ENCODE results near the gene SVOPL.

The SVOPL gene

GRCh38 chr7:138602451-138602850, 98.7 kb downstream of the SVOPL start:
- DNase-seq: no peak

GRCh38 chr7:138595454-138595853, 105.7 kb downstream of the SVOPL start:
- no peak for DNase-seq

DNA sequence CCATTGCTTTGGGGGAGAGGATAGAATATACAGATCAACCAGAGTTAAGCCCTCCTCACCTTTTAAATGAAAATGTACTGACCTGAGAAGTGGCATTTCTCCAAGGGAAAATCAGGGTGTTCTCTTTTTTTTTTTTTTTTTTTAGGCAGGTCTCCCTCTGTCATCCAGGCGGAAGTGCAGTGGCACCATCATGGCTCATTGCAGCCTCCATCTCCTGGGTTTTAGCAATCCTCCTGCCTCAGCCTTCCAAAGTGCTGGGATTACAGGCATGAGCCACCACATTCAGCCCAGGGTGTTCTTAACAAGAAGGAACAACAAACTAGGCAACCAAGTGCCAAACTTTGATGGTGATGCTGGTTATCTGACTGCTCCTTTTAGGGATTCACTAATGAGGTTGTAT, 111.0 kb downstream of the SVOPL start:
- no peak for DNase-seq

DNA sequence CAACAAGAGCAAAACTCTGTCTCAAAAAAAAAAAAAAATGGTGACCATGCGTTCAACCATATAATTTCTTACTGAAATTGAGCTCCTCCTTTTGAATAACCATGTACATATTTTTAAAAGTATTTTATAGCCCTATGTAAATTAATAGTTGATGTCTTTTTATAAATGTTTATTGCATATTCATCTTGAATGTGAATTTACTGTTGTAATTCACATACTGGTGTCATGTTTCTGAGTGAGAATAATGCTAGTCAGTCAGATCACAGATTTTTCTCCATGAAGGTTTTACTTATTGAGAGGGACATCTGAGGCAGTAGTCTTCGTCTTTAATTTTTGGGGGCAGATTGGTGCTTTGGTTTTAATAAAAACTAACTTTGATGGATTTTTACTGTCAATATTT, 112.2 kb downstream of the SVOPL start:
- no peak for DNase-seq

DNA sequence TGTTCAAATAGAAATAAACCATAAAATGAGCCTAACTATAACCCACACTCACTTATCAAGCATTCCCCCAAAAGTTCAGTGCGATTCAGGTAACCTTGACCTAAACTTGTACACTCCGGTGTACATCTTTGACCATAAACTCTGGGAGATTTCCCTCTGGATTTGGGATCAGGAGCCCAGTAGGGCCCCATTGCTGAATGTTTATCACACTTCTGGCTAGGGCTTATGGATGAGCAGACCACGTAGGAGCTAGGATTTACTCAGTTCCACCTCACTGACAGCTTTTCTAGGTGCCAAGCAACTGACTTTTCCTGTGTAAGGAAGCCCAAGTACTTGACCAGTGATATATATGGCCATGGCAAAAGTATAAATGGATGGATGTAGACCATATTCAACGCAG, 113.7 kb downstream of the SVOPL start:
- no peak for DNase-seq

DNA sequence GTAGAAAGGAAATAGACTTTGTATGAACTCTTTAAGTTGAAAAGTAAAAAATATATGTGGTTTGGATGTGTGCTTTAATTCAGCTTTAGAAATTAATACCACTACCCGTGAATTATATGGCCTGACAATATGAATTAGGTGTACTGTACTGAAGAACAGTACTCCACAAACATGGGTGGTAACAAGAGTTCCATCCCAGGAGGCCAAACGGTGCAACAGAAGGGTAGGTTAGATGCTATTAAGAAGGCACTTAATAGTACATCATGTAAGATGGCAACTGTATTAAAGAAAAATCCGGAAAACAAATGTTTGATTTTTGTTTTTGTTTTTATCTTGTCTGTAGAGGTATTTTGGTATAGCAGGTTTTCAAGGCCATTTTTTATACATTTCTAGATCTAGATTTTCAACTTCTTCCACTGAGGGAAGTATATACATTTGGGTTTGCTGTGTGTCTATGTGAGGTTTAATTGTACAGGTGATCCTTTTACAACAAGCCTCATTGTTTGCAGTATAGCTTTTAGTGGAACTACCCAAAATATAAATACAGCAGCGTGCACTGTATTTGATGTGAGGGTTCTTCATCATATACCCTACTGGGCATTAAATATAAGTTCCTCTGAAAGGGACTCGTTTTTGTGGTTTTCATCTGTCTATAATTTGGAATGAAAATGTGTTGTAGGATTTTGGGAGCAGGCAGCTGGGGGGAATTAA, 115.7 kb downstream of the SVOPL start:
- DNase-seq: no peak

GRCh38 chr7:138584696-138585095, 116.5 kb downstream of the SVOPL start:
- DNase-seq: no peak

DNA sequence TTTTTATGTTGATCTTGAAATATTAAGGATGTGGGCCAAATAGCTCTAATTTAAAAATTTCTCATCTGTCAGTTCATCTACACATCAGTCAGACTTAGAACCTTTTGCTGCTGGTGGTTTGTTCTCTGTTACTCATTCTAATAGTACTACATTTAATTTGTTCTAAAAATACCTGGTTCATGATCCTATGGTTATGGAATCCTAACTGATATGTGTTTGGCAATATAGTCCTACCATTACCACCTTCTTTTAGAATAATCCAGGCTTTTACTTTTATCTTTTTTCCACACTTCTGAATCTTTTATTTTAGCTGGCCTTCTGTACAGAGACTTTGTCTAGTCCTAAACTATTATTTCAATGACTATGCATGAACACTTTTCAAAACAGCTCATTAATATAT, 116.9 kb downstream of the SVOPL start:
- no peak for DNase-seq

GRCh38 chr7:138581065-138581464, 120.1 kb downstream of the SVOPL start:
- DNase-seq: no peak

DNA sequence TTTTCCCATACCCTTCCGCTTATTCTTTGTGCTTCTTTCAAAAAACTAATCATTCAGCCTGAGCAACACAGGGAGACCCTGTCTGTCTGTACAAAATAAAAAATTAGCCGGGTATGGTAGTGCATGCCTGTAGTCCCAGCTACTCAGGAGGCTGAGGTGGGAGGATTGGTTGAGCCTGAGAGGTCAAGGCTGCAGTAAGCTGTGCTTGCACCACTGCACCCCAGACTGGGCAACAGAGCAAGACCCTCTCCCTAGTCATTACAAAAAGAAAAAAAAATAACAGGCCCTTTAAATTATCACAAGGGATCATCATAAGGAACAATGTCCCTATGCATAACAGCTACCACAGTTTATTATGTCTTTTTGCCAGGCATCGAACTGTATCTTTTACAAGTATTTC, 121.5 kb downstream of the SVOPL start:
- no peak for DNase-seq

DNA sequence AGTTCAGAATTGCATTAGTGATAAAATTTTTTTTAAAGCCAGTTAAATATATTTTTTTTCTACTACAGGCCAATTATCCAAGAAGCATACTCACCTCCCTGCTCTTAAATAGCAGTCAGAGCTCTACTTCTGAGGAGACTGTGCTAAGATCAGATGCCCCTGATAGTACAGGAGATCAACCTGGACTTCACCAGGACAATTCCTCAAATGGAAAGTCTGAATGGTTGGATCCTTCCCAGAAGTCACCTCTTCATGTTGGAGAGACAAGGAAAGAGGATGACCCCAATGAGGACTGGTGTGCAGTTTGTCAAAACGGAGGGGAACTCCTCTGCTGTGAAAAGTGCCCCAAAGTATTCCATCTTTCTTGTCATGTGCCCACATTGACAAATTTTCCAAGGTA, 122.0 kb downstream of the SVOPL start:
- DNase-seq: no peak

GRCh38 chr7:138575897-138576428, 125.2 kb downstream of the SVOPL start:
- no peak for DNase-seq

DNA sequence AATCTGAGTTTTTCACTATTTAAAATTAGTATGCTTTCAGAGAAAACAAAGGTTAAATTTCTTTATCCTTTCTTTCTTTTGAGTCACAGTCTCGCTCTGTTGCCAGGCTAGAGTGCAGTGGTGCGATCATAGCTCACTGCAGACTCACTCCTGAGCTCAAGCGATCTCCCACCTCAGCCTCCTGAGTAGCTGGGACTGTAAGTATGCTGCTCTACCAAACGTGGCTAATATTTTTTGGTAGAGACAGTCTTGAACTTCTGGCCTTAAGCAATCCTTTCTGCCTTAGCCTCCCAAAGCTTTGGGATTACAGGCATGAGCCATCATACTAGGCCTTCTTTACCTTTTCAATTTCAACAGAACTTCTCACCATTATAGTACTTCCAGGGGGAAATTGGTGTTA, 127.4 kb downstream of the SVOPL start:
- DNase-seq: no peak

DNA sequence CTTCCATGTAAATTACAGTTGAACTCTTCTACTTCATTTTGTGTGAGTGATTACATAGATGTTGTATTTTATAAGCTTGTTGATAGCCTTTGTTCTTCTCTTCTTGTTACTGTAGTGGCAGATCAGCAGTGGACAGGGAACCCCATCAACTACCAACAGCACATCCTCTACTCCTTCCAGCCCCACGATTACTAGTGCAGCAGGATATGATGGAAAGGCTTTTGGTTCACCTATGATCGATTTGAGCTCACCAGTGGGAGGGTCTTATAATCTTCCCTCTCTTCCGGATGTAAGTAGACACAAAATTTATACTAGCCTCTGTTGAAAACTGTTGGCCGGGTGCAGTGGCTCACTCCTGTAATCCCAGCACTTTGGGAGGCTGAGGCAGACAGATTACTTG, 130.4 kb downstream of the SVOPL start:
- DNase-seq: no peak

GRCh38 chr7:138569418-138569817, 131.7 kb downstream of the SVOPL start:
- DNase-seq: no peak

DNA sequence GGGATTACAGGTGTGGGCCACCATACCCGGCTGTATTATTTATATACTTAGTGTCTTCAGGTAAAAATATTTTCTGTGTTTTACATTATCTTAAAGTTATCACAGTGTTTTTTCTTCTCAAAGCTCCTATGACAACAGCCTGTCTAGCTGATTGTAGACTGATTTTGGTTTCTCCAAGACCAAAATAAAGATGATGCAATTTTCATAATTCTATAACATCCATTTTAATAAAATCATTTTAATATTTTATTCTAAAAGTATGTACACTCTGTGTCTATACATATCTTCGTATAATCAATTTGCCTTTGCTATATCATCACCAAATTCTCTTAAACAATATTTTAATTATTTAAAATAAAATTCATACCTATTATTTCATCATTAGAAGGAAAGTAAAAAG, 132.5 kb downstream of the SVOPL start:
- DNase-seq: no peak

- DNase-seq: no peak
Measured at GRCh38 chr7:138565451-138566114, 135.6 kb downstream of the SVOPL start.

GRCh38 chr7:138565071-138565450, 136.1 kb downstream of the SVOPL start:
- DNase-seq: no peak

DNA sequence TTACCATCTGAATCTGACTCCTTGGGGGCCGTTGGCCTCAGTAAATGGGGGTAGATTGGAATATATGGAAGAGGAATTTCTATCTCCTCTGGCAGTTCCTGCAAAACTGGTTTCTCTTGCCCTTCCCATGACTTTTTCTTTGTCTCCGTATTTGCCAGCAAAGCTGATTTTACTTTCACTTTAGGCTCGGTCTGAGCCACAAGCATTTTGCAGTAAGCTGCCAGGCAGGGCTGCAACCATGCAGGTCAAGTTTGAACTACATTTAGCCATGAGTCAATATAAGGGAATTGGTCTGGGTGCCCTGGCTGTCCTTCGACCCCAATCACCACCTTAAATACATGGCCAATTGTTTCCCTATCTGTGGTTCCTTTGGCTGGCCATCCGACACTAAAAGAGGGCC, 136.8 kb downstream of the SVOPL start:
- DNase-seq: no peak

DNA sequence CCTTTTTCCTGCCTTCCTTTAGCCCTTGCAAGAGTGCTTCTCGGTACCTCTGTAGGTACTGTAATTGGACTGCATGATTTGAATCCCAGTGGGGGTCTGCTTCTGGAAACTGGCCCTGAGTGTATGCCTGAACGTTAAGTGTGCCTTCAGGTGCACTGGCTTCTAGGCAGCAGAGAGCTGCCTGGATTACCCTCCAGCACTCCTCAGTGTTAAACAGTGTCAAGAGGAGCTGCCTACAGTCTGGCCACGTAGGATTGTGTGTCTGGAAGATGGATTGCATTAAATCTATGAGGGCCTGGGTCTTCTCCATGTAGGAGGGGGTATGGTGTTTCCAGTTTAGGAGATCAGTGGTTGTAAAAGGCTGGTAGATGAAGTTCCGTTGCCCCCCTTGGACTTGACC, 137.4 kb downstream of the SVOPL start:
- DNase-seq: no peak

DNA sequence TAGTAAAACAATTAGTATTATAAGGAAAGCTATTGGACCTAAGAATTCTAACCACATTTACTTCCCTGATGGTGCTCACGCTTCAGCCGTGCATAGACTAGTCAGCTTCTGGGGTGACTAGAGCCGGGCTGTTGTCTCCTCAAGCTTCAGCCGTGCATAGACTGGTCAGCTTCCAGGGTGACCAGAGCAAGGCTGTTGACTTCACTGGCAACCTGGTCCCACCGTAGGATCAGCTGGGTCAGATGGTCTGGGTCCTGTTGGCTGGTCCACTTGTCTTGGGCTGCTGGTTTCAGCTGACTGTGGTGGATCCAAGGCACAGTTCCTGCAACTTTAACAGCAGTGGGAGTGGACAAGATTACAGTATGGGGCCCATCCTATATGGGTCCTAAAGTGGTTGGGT, 141.7 kb downstream of the SVOPL start:
- DNase-seq: no peak

GRCh38 chr7:138556771-138557484, 144.2 kb downstream of the SVOPL start:
- no peak for DNase-seq

GRCh38 chr7:138555684-138556083, 145.5 kb downstream of the SVOPL start:
- no peak for DNase-seq

DNA sequence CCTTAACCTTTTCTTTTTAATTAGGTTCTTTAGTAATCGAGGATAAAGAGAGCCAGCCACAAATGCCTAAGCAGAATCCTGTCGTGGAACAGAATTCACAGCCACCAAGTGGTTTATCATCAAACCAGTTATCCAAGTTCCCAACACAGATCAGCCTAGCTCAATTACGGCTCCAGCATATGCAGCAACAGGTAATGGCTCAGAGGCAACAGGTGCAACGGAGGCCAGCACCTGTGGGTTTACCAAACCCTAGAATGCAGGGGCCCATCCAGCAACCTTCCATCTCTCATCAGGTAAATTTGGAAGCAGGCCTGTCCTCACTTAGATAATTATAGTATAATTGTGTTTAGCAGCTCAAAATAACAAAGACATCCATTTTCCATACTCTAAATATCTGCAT, 146.5 kb downstream of the SVOPL start:
- no peak for DNase-seq

Measured in activated CD4-positive, alpha-beta T cell treated with anti-CD3 and anti-CD28 coated beads, Interleukin-2, amount 50 U/mL, for 1 hour (primary cell).